ENCODE measurements around the gene CFHR1. TPM values are rescaled to one million over a fixed set of nuclear protein-coding genes. Genes with fewer than 3 reads are reported as not detected.
"Not testable (repeated sequence)": the region's sequence is repeated elsewhere in the genome, so short reads cannot be mapped to it uniquely, and the experiment has no call there.

The CFHR1 gene
- 0.30 TPM for polyA plus RNA-seq (2013, experiment 1 of 2; ENCODE audit: insufficient read length)
- 0.25 TPM for polyA plus RNA-seq (2013, experiment 2 of 2; ENCODE audit: insufficient read length)

- DNase-seq = not testable (repeated sequence)
Observed at GRCh38 chr1:196819531-196819930, at the start of gene CFHR1. CFHR1 (plus strand) TSS chr1:196819731; CDS start chr1:196819845, 114 bp downstream.

DNA sequence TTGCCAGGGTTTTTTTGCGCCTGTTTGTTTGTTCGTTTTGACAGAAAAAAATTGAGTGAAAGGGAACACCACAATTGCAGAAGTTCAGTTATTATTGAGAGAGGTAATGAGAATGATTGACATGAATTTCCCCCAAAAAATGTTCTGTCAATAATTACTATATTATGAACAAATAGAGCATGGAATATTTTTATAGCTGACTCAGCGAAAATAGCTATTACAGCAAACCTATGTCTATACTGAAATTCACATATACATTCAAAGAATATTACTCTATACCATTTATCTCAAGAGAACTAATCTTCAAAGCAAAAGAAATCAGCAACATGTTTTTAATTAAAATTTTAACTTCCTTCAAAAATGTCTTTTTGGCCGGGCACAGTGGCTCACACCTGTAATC, 49.7 kb upstream of the CFHR1 start:
- DNase-seq = not testable (repeated sequence)

GRCh38 chr1:196773713-196774112, 45.8 kb upstream of the CFHR1 start:
- no peak for DNase-seq

- no peak for DNase-seq
Observed at GRCh38 chr1:196774175-196774574, 45.4 kb upstream of the CFHR1 start.

- DNase-seq = no peak
Observed at GRCh38 chr1:196774603-196775002, 44.9 kb upstream of the CFHR1 start, which contains the start of gene CFHR3. CFHR3 (plus strand) TSS chr1:196774840; CDS start chr1:196774887, 47 bp downstream.

- no peak for DNase-seq
Observed at GRCh38 chr1:196777603-196778002, 41.9 kb upstream of the CFHR1 start.

GRCh38 chr1:196779093-196779492, 40.4 kb upstream of the CFHR1 start:
- no peak for DNase-seq

DNA sequence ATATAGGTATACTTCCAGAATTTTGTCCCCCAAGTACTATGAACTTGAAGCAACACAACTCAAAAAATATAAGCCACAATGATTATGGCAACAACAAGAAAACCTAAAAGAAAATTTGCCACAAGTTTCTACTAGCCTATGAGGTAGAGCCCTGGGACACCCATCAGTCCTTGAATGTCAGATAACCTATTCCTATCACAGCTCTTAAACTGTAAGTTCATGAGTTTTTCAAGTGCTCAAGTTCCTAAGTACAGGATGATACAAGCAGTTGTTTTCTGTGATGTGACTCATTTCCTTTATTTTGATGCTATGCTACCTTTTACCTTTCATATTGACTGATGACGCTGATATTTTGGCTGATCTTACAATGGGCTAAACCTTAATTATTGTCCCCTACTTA, 28.3 kb upstream of the CFHR1 start:
- DNase-seq = not testable (repeated sequence)

DNA sequence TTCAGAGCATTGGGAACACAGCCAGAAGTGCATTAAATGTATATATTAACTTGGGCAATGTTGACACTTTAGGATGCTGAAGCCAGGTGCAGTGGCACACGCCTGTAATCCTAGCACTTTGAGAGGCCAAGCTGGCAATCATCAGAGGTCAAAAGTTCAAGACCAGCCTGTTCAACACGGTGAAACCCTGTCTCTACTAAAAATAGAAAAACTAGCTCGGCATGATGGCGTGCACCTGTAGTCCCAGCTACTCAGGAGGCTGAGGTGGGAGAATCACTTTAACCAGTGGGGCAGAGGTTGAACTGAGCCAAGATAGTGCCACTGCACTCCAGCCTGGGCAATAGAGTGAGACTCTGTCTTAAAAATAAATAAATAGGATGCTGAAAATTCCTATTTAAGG, 25.4 kb upstream of the CFHR1 start:
- not testable (repeated sequence) for DNase-seq

- DNase-seq = no peak
Observed at GRCh38 chr1:196797891-196798290, 21.6 kb upstream of the CFHR1 start.

GRCh38 chr1:196801920-196802319, 17.6 kb upstream of the CFHR1 start:
- DNase-seq = peak; percentile 11

GRCh38 chr1:196808529-196809235, 10.8 kb upstream of the CFHR1 start:
- no peak for DNase-seq

GRCh38 chr1:196817442-196817841, 2.1 kb upstream of the CFHR1 start:
- DNase-seq = not testable (repeated sequence)

DNA sequence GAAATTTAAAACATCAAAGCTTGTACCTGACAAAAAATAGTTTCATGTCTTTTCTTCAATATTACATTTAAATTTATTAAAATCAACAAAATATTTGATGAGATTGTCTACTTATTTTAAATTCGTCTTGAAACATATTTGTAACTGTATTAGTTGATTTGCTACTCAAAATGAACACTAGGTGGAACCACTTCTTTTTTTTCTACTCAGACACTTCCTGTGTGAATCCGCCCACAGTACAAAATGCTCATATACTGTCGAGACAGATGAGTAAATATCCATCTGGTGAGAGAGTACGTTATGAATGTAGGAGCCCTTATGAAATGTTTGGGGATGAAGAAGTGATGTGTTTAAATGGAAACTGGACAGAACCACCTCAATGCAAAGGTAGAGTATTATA, 8.3 kb downstream of the CFHR1 start:
- peak; percentile 67 for DNase-seq

GRCh38 chr1:196849613-196850492, 30.3 kb downstream of the CFHR1 start:
- DNase-seq = not testable (repeated sequence)

GRCh38 chr1:196856053-196856452, 36.5 kb downstream of the CFHR1 start:
- no peak for DNase-seq

- DNase-seq = no peak
Observed at GRCh38 chr1:196857188-196857587, 37.7 kb downstream of the CFHR1 start.

GRCh38 chr1:196858811-196859210, 39.3 kb downstream of the CFHR1 start:
- DNase-seq = no peak

GRCh38 chr1:196860323-196860884, 40.9 kb downstream of the CFHR1 start:
- no peak for DNase-seq

- DNase-seq = no peak
Observed at GRCh38 chr1:196861429-196861828, 41.9 kb downstream of the CFHR1 start.

DNA sequence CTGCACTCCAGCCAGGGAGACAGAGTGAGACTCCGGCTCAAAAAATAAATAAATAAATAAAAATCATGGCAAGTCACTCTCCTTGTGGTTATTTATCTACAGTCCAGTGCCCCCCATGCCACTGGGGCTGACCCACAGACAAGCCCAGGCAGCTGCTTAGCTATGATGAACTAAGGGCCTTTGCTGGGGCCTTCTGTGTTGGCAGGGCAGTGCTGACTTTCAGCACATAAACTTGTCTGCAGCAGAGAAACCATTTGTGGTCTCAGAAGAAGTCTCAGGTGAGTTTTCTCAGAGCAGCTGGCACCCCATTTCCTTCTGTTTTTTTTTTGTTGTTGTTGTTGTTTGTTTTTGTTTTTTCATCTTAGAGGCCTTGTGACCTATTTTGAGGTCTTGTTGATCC, 47.4 kb downstream of the CFHR1 start:
- no peak for DNase-seq

DNA sequence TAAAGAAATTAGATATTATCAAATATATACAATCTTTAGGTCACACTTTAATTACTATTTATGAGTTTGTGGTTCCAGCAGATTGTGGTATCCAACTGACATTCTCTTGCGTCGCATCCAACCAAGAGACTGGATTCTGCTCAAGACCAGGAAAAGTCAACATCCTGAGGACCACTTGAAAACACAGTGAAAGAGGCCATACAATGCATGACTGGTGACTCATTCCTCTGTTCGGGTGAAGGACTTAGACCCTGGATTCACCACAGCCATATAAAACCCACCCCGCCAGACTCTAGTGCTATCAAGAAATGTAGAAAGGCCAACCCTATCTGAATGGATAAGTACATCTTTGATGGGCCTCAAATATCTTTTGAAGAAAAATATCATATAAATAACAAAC, 53.9 kb downstream of the CFHR1 start:
- no peak for DNase-seq

DNA sequence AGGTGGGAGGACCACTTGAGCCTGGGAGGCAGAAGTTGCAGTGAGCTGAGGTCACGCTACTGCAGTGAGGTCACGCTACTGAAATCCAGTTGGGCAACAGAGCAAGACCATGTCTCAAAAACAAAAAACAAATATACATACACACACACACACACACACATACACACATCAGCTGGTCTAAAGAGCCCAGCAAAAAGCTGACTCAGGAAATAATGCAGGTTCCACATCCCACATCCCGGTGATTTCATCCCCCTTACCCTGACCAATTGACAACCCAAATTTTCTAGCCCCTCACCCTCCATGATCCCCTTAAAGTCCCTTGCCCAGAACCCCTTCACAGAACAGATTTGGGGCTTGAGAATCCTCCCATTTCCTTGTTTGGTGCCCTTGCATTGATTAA, 56.4 kb downstream of the CFHR1 start:
- no peak for DNase-seq

All from fibroblast of skin of back (primary cell).